Right atrium auricular region (tissue), 2 donors: ENCODE measurements around the gene FGF18. TPM values are rescaled to one million over a fixed set of nuclear protein-coding genes. Genes with fewer than 3 reads are reported as not detected.

Source experiments
- DNase-seq: peaks from one replicate; pipeline ENCODE4 v3.0.0-alpha.2; 2019; ENCODE audit warnings: low spot score
- H3K27ac ChIP-seq, 2 donors: fragments of 200-600 bp; sonication (generic); 1 replicate in 1 of 2; 2 replicates in 1 of 2; pipeline ENCODE4 v1.5.1; 2016 to 2019
- H3K27me3 ChIP-seq, 2 donors: fragments of 200-600 bp; sonication (generic); one replicate each; pipeline versions ENCODE4 v1.5.1 to v1.6.0; 2017 to 2019
- H3K36me3 ChIP-seq: fragments of 200-600 bp; sonication (generic); one replicate; pipeline ENCODE4 v1.5.1; 2016
- H3K4me1 ChIP-seq, 2 donors: fragments of 200-600 bp; sonication (generic); one replicate each; pipeline versions ENCODE4 v1.5.1 to v1.6.0; 2017 to 2019
- H3K4me3 ChIP-seq, 2 donors: fragments of 200-600 bp; sonication (generic); 1 replicate in 1 of 2; 2 replicates in 1 of 2; pipeline ENCODE4 v1.5.1; 2017 to 2019; ENCODE audit warnings: mild to moderate bottlenecking in 1 of 2, moderate library complexity in 1 of 2
- H3K9me3 ChIP-seq, 2 donors: fragments of 200-600 bp; sonication (generic); one replicate each; pipeline ENCODE4 v1.5.1; 2019
- total RNA-seq, 2 donors: library from RNA; depleted of rRNA; stranded (reverse); fragments of >200 nt; gene quantifications; one replicate each; pipeline ENCODE4 v1.1.0, GENCODE V29; 2016
- TF ChIP-seq, protein P1 (sequence below), 2 donors: fragments of 200-600 bp; sonication (generic); IDR thresholded peaks; one replicate each; pipeline ENCODE4 v1.5.1; 2019; ENCODE audit warnings: antibody characterized with exemption in 2 of 2

The FGF18 gene
- total RNA-seq, 2 donors from 2014 or later, result 2.2 to 2.7 TPM

DNA sequence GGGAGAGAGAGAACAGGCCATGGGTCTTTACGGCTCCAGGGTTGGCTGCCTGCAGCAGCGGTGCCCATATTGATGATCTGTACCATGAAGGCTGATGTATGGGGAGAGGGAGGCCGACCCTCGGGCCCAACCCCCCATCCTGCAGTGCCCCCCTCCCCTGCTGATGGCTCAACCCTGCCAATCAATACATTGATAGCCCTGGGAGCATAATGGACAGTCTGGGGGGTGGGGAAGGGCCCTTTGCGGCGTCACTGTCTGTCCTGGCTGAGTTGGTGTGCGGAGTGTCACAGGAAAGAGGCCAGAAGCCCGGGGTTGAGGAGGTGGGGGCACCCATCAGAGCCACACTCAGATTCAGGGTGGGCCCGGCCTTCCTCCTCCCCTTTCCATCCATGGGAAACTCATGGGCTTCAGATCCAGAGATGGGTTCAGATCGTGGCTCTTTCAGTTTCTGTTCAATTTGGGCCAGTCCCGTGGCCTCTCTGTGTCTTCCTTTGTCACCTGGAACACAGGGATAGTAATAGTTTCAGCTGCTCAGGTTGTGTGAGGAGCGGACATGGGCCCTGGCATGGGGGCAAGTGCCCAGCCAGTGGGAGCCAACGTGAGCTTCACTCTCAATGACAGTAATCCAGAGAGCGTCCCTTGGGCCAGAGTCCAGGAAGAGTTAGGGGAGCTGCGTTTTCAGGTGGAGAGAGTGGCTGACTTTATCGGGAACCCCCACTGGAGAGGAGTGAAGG lies 9.5 kb downstream of the FGF18 start:
- TF ChIP-seq, protein P1, sequence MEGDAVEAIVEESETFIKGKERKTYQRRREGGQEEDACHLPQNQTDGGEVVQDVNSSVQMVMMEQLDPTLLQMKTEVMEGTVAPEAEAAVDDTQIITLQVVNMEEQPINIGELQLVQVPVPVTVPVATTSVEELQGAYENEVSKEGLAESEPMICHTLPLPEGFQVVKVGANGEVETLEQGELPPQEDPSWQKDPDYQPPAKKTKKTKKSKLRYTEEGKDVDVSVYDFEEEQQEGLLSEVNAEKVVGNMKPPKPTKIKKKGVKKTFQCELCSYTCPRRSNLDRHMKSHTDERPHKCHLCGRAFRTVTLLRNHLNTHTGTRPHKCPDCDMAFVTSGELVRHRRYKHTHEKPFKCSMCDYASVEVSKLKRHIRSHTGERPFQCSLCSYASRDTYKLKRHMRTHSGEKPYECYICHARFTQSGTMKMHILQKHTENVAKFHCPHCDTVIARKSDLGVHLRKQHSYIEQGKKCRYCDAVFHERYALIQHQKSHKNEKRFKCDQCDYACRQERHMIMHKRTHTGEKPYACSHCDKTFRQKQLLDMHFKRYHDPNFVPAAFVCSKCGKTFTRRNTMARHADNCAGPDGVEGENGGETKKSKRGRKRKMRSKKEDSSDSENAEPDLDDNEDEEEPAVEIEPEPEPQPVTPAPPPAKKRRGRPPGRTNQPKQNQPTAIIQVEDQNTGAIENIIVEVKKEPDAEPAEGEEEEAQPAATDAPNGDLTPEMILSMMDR (IDR thresholded peaks at IDR 0.05), result no peak
- H3K36me3 ChIP-seq, result no peaks in the 10 kb centered on the region
- no peak overlapping the region for H3K4me3 ChIP-seq
- DNase-seq, result no peak
- H3K27me3 ChIP-seq, result no peaks in the 10 kb centered on the region
- H3K27ac ChIP-seq, result no peak overlapping the region
- no peaks in the 10 kb centered on the region for H3K4me1 ChIP-seq
- no peaks in the 10 kb centered on the region for H3K9me3 ChIP-seq

DNA sequence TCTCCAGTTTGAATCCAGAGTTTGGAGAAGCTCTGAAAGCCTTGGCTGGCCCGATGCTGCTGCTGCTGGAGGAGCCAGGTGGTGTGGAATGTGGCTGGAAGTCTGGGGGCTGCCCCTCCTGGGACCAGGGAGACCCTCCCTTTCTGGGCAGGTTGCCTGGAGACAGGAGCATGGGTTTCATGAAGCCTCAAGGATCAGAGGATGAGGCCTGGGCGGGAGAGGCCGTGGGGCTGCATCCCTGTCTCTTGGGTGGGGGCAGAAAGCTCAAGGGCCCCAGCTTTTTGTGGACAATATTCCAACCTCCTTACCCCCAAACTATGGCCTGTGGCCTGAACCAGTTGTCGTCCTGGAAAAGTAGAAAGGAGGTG lies 10.1 kb downstream of the FGF18 start:
- TF ChIP-seq, protein P1 (IDR thresholded peaks at IDR 0.05), result no peak
- no peaks in the 10 kb centered on the region for H3K27me3 ChIP-seq
- H3K27ac ChIP-seq, result no peak overlapping the region
- H3K36me3 ChIP-seq, result no peaks in the 10 kb centered on the region
- no peak overlapping the region for H3K4me3 ChIP-seq
- no peaks in the 10 kb centered on the region for H3K9me3 ChIP-seq
- no peak for DNase-seq
- H3K4me1 ChIP-seq, result no peaks in the 10 kb centered on the region

DNA sequence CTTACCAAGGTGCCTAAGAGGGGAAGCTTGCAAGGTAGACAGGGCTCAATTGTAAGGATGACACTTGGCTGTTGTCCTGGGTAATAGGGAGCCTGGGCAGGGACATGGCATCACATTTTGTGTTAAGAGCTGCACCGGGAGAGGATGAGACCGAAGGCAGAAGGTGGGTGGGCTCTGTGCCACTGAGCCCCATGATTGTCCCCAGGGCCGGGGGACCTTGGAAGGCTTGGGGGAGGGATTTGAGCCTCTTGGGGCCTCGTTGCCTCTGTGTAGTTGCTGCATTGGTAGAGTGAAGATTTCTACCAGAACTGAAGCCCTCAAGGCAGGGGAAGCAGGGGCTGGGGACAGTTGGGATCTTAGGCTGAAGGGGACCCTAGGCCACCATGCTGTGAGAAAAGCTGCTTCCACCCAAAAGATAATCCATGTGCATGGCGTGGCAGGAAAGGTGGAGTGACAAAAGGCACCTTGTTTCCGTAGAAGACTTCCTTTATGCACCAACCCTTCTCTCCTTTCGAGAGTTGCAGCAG lies 11.9 kb downstream of the FGF18 start:
- no peak for DNase-seq
- Histone ChIP-seq H3K27me3 (no peaks in the 10 kb centered on the region), H3K27ac (no peak overlapping the region), H3K4me3 (no peak overlapping the region), H3K9me3 (no peaks in the 10 kb centered on the region), H3K36me3 (no peaks in the 10 kb centered on the region), H3K4me1 (no peaks in the 10 kb centered on the region)
- TF ChIP-seq, protein P1 (IDR thresholded peaks at IDR 0.05), result no peak

DNA sequence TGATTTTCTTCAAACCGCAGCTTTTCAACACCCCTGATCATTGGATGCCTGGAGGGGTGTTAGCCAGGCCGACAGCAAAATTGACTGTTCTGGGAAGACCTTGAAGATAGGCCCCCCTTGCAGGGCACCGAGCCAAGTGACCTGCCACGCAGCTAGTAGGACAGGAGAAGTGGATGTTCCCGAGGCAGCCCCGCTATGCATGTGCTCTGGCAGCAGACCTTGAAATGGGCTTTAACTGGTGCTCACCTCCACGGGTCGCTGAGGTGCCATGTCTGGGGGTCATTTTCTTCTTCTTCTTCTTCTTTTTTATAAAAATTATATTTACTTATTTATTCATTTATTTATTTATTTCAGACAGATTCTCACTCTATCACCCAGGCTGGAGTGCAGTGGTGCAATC lies 12.6 kb downstream of the FGF18 start:
- Histone ChIP-seq H3K4me1 (no peaks in the 10 kb centered on the region), H3K27me3 (no peaks in the 10 kb centered on the region), H3K36me3 (no peaks in the 10 kb centered on the region), H3K27ac (no peak overlapping the region), H3K9me3 (no peaks in the 10 kb centered on the region), H3K4me3 (no peak overlapping the region)
- DNase-seq, result no peak
- TF ChIP-seq, protein P1 (IDR thresholded peaks at IDR 0.05), result no peak

DNA sequence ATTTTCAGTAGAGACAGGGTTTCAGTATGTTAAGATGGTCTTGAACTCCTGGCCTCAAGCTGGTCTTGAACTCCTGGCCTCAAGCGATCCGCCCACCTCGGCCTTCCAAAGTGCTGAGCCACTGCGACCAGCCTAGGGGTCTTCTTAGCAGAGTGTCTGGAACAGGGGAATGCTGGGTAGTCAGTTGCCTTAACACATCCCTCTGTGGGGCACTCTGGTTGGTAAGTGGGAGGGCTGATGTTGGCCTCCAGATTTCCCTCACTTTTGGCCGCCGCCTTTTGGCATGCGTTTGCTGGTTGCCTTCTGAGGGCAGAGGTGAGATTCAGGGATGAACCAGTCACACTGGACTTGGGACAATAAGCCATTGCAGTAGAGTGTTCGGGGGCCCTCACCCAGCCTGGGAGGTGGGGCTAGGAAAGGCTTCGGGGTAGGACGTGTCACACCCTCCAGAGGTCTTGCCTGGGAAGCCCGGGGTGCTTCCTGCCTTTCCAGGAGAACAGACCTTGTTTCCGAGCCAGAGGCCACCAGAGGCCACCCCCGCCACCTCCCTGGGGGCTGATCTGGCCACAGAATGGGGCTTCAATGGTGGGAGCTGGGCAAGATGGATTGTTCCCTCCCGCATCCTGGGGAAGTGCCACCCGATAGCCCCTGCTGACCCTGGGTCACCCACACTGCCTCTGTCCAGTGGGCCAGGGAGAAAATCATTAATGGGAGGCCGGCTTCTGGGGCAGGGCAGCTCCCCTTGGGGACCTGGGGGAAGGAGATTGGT lies 13.3 kb downstream of the FGF18 start:
- DNase-seq, result no peak
- TF ChIP-seq, protein P1 (IDR thresholded peaks at IDR 0.05), result no peak
- Histone ChIP-seq H3K27me3 (no peaks in the 10 kb centered on the region), H3K36me3 (no peaks in the 10 kb centered on the region), H3K9me3 (no peaks in the 10 kb centered on the region), H3K27ac (no peak overlapping the region), H3K4me3 (no peak overlapping the region), H3K4me1 (no peaks in the 10 kb centered on the region)
